Stimulated activated naive CD8-positive, alpha-beta T cell treated with anti-CD3 and anti-CD28 coated beads, Interleukin-15, amount 100 ng/mL, for 72 hours (primary cell): Measurements from ENCODE around the gene TMIE.
A peak's percentile ranks its signal among the peaks of the same experiment; 100 is the strongest.
"Not testable (repeated sequence)": the region's sequence is repeated elsewhere in the genome, so short reads cannot be mapped to it uniquely, and the experiment has no call there.

Experiments used
- ATAC-seq: fragments of 150-1000 bp; cut with Tn5 transposase; 2 replicates; pipeline ENCODE4 v1.10.0; 2021; ENCODE audit warnings: mild to moderate bottlenecking, moderate library complexity
- DNase-seq, 2 donors: peaks; one replicate each; pipeline ENCODE4 v3.0.0; 2021 to 2022
- H3K27ac Mint-ChIP-seq, 2 donors: one replicate each; pipeline ENCODE4 v1.8.0; 2022; ENCODE audit warnings: mild to moderate bottlenecking in 2 of 2, mixed read lengths in 2 of 2, moderate library complexity in 2 of 2
- H3K27me3 Mint-ChIP-seq: one replicate; pipeline ENCODE4 v1.8.0; 2022; ENCODE audit warnings: mixed read lengths
- H3K4me1 Mint-ChIP-seq: one replicate; pipeline ENCODE4 v1.8.0; 2022; ENCODE audit warnings: mild to moderate bottlenecking, mixed read lengths
- H3K4me3 Mint-ChIP-seq, 2 donors: one replicate each; pipeline ENCODE4 v1.8.0; 2022; ENCODE audit warnings: mild to moderate bottlenecking in 2 of 2, mixed read lengths in 2 of 2, moderate library complexity in 1 of 2
- H3K9me3 Mint-ChIP-seq, 2 donors: one replicate each; pipeline ENCODE4 v1.8.0; 2022; ENCODE audit warnings: mixed read lengths in 2 of 2

TMIE gene

DNA sequence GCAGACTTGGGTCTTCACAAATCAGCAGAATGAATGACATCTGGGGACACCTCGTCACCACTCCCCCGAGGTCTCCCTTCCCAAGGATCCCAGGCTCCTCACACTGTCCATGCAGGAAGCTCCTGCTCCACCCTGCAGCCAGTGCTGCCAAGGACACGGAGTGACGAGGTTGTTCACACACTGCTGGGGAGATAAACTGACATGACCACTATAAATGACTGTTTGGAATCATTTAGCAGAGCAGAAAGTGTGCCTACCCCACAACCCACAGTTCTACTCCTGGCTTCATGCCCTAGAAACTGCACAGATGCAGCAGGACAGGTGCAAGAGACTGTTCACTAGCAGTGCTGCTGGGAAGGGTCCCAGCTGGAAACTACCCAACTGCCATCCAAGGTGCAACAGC, 36.1 kb downstream of the TMIE start:
- no peak overlapping the region for H3K27ac Mint-ChIP-seq
- H3K9me3 Mint-ChIP-seq = no peaks in the 10 kb centered on the region
- H3K27me3 Mint-ChIP-seq = peaks cover 8% of the 10 kb centered on the region
- DNase-seq (no peak), ATAC-seq (no peak)
- no peaks in the 10 kb centered on the region for H3K4me1 Mint-ChIP-seq
- H3K4me3 Mint-ChIP-seq = no peak overlapping the region

DNA sequence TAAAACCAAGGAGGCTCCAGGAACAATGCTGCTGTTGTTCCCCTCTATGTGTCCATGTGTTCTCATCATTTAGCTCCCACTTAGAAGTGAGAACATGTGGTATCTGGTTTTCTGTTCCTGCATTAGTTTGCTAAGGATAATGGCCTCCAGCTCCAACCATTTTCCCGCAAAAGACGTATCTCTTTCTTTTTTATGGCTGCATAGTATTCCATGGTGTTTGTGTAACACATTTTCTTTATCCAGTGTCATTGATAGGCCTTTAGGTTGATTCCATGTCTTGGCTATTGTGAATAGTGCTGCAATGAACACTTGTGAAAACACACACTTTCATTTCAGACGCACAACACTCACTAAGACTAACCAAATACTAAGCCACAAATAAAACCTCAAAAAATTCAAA, 38.4 kb downstream of the TMIE start:
- H3K27me3 Mint-ChIP-seq, H3K4me1 Mint-ChIP-seq, H3K9me3 Mint-ChIP-seq, ATAC-seq, H3K4me3 Mint-ChIP-seq, DNase-seq, H3K27ac Mint-ChIP-seq: not testable (repeated sequence)

DNA sequence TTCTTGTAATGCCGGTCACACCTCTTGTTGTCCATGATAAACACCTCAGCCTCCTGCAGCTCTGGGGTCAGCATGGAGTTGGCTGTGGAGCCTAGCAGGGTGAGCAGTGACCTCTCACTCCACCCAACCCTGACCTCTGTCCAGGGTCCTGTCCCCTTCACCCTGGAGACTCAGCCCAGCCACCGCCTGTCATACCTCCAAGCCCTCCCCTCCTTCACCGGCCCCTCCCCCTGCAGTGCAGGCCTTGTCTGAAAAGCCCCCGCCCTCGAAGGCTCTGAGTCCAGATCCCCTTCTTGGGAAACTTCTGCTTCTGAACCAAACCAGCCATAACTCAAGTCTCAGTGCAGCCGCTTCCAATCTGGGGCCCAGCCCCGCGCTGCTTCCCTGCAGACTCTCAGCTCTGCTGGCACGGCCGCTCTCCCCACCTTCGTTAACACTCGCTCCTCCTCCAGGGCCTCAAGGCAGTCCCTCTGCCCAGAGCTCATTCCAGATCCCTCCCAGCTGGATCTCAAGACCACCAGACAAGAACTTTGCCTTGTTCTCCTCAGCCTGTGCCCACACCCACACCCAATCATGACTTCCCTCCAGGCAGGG, 41.9 kb downstream of the TMIE start:
- ATAC-seq (no peak), DNase-seq (no peak)
- H3K27me3 Mint-ChIP-seq = no peaks in the 10 kb centered on the region
- no peak overlapping the region for H3K4me3 Mint-ChIP-seq
- no peaks in the 10 kb centered on the region for H3K4me1 Mint-ChIP-seq
- H3K27ac Mint-ChIP-seq = no peak overlapping the region
- H3K9me3 Mint-ChIP-seq = no peaks in the 10 kb centered on the region

DNA sequence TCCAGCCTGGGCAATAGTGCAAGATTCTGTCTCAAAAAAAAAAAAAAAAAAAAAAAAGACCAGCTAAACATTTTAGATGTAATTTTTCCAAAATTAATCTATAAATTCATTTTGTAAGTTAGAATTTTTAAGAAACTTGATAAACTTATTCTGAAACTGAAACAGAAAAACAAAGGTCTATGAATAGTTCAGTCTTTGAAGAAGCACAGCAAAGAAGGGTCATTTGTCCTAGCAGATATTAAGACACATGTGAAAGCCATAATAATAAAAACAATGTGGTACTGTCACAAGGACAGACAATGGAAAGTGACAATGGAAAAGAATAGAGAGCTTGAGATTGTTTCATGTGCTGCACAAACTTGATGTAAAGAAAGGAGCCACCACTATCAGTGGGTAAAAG, 45.5 kb downstream of the TMIE start:
- Mint-ChIP-seq H3K4me3 (no peak overlapping the region), H3K27ac (peak overlapping the region in 1 of 2 donors; percentile 6), H3K9me3 (no peaks in the 10 kb centered on the region), H3K27me3 (no peaks in the 10 kb centered on the region), H3K4me1 (no peaks in the 10 kb centered on the region)
- DNase-seq (no peak), ATAC-seq (no peak)

DNA sequence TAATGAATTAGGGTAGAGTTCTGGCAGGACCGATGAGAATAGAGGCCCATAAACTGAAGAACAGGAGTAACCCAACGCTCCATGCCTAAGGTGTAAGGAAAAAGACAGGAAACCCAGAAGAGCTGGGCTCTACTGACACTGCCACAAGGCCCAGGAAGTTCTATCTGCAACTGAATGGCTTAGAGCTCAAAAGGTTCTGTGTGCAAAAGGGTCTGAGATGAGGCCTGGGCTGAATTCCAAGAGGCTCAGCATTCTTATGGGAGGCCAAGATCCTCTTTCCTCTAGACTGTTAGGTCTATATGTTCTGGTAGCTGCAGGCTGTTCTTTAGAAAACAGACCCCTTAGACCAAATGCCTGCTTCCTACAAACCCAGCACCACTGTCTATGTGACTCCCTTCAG, 47.0 kb downstream of the TMIE start:
- no peak overlapping the region for H3K4me3 Mint-ChIP-seq
- no peak overlapping the region for H3K27ac Mint-ChIP-seq
- no peak for ATAC-seq
- H3K4me1 Mint-ChIP-seq = peaks cover 4% of the 10 kb centered on the region
- no peaks in the 10 kb centered on the region for H3K9me3 Mint-ChIP-seq
- no peaks in the 10 kb centered on the region for H3K27me3 Mint-ChIP-seq
- no peak for DNase-seq

DNA sequence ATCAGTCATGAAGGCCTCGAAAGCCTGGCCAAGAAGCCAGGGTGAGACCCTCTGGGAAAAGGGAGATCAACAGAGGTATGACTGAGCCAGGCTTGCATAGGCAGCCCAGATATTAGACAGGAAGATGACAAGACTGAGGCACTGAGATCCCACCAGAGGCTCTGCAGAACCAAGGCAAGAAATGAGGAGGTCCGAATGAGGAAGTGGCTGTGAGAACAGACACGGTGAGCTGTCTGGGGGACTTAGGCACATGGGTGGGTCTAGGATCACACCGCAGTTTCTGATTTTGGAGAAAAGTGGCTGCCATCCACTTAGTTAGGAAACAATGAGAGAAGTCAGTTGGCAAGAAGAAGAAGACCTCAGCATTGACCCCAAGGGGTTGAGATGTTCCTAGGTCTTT, 47.9 kb downstream of the TMIE start:
- DNase-seq (no peak), ATAC-seq (no peak)
- H3K9me3 Mint-ChIP-seq = no peaks in the 10 kb centered on the region
- no peak overlapping the region for H3K4me3 Mint-ChIP-seq
- H3K27me3 Mint-ChIP-seq = no peaks in the 10 kb centered on the region
- H3K4me1 Mint-ChIP-seq = peaks cover 8% of the 10 kb centered on the region
- H3K27ac Mint-ChIP-seq = no peak overlapping the region

DNA sequence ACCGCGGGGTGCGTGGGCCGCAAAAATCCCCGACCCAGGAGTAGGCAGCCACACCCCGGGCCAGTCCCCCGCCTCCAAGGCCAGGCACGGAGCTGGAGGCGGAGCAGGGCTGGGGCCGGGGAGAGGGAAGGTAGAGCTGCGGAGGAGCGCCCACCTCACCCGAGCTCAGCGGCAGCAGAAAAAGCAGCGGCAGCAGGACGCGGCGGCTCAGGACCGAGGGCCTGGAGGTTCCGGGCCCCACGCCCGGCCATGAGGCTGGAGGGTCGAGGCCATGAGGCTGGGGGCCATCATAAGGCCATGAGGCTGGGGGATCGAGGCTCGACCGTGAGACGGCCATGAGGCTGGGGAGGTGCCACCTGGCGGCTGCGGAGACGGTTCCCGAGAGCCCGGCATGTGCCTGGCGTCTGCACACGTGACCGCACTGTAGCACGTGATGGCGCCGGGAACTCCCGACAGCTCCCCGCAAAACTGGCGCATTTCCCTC, 49.4 kb downstream of the TMIE start:
- H3K9me3 Mint-ChIP-seq = no peaks in the 10 kb centered on the region

DNA sequence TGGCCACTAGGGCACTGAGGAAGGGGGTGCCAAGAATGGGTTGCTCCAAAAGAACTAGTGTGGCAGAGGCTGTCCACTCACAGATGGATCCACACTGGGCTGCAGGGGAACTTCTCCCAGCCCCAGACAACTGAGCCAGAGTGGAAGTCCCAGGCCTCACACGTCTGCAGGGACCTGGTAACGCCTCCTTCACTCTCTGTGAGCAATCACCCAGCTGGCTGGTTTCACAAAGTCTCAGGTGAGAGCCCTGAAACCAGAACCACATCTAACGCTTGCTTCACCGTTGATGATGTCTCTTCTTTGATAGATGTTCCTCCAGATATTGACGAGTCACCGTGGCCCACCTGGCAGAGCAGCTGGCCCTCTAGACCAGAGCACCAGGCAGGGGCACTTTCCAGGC, 51.9 kb downstream of the TMIE start:
- peak; percentile 83 for ATAC-seq
- not testable (repeated sequence) for H3K27me3 Mint-ChIP-seq, H3K4me3 Mint-ChIP-seq, H3K9me3 Mint-ChIP-seq, DNase-seq, H3K27ac Mint-ChIP-seq, H3K4me1 Mint-ChIP-seq

More for the DNA sequence above, 49.4 kb downstream of the TMIE start:
- no peak for ATAC-seq
- Mint-ChIP-seq H3K4me3 (no peak overlapping the region), H3K27me3 (no peaks in the 10 kb centered on the region), H3K27ac (no peak overlapping the region), H3K4me1 (peaks cover 8% of the 10 kb centered on the region)
- no peak for DNase-seq

DNA sequence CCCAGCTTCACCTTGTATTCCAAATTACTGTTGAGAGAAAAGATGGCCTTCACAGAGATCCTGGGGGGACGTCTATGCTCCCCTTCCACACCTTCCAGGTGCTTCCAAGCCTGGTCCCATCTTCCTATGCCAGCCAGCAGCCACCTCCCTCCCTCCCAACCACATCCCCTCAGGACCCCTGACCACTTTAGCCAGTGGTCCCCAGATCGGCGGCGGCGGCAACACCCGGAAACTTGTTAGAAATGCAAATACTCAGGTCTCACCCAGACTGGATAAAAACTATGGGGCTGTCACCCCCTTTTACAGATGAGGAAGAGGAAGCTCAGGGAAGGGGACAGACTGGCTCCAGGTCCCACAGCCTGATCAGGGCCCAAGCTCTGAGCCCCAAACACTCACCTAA, 54.5 kb downstream of the TMIE start:
- H3K9me3 Mint-ChIP-seq = no peaks in the 10 kb centered on the region
- no peak overlapping the region for H3K27ac Mint-ChIP-seq
- no peaks in the 10 kb centered on the region for H3K27me3 Mint-ChIP-seq
- ATAC-seq = no peak
- H3K4me1 Mint-ChIP-seq = peaks cover 8% of the 10 kb centered on the region
- no peak for DNase-seq
- H3K4me3 Mint-ChIP-seq = no peak overlapping the region

DNA sequence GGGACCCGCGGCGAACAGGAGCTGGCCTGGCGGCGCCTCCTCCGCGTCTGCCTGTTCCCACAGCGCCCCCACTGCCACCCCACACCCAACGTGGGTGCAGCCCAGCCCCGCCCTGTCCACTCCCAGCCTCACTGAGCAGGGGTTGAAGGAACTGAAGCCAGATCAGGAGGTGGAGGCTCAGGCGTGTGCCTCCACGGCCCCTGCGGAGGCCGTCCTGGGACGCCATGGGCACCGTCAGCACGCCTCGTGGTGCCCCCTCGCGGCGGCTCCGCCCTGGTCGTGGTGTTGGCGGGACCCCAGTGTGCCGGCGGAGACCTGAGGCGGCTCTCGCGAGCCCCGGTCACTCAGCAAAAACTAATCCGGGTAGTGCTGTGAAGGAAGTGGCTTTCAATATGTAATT, 55.5 kb downstream of the TMIE start:
- ATAC-seq (no peak), DNase-seq (no peak)
- Mint-ChIP-seq H3K4me3 (no peak overlapping the region), H3K4me1 (peaks cover 8% of the 10 kb centered on the region), H3K27ac (no peak overlapping the region), H3K9me3 (peaks cover 0 to under 1% of the 10 kb centered on the region in 2 donors), H3K27me3 (no peaks in the 10 kb centered on the region)

DNA sequence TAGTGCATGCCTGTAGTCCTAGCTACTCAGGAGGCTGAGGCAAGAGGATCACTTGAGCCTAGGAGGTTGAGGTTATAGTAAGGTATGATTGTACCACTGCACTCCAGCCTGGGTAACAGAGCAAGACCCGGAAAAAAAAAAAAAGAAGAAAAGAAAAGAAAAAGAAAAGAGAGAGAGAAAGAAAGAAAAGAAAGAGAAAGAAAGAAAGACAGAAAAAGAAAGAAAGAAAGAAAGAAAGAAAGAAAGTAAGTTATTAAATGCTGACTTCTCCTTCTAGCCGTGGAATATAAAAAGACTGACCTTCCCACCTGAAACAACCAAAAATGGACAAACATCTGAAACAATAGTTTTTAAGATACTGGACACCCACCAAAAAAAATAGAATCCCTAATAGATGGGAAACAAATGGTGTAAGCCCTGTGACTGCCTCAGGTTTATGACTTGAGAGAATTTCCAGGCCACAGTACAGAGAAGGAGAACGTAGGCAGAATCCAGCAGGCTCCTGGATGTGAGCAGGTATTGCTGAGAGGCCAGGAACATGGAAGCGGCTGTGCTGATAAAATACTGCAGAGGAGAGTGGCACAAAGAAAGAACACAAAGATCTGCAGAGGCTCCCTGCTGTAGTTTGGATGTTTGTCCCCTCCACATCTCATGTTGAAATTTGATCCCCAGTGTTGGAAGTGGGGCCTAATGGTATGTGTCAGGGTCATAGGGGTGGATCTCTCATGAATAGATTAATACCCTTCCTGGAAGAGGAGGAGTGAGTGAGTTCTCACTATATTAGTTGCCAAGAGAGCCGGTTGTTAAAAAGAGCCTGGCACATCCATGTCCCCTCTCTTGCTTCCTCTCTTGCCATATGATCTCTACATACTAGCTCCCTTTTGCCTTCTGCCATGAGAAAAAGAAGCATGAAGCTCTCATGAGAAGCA, 58.3 kb downstream of the TMIE start:
- no peak for ATAC-seq
- Mint-ChIP-seq H3K4me1 (no peaks in the 10 kb centered on the region), H3K27ac (no peak overlapping the region), H3K4me3 (no peak overlapping the region), H3K27me3 (no peaks in the 10 kb centered on the region), H3K9me3 (peaks cover 23 to 25% of the 10 kb centered on the region in 2 donors)
- DNase-seq = no peak
